HG03342 (cell line): ENCODE results near the gene COMP.

ENCODE experiments used
- ATAC-seq: cut with Tn5 transposase; IDR thresholded peaks from one replicate; pipeline ENCODE4 v1.9.1; 2021; ENCODE audit warnings: mild to moderate bottlenecking, moderate library complexity; ENCODE audit not compliant: unreplicated experiment

COMP gene

DNA sequence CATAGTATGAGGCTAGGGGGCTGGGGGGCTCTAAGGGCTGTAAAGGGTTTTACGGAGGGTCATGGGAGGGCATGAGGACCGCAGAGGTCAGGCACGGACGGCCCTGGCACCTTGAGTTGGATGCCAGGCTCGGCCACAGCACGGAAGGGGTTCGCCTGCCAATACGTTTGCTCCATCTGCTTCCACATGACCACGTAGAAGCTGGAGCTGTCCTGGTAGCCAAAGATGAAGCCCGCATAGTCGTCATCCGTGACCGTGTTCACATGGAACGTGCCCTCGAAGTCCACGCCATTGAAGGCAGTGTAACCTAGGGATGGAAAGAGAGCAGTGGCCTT lies 6.4 kb downstream of the COMP start:
- ATAC-seq = no peak

DNA sequence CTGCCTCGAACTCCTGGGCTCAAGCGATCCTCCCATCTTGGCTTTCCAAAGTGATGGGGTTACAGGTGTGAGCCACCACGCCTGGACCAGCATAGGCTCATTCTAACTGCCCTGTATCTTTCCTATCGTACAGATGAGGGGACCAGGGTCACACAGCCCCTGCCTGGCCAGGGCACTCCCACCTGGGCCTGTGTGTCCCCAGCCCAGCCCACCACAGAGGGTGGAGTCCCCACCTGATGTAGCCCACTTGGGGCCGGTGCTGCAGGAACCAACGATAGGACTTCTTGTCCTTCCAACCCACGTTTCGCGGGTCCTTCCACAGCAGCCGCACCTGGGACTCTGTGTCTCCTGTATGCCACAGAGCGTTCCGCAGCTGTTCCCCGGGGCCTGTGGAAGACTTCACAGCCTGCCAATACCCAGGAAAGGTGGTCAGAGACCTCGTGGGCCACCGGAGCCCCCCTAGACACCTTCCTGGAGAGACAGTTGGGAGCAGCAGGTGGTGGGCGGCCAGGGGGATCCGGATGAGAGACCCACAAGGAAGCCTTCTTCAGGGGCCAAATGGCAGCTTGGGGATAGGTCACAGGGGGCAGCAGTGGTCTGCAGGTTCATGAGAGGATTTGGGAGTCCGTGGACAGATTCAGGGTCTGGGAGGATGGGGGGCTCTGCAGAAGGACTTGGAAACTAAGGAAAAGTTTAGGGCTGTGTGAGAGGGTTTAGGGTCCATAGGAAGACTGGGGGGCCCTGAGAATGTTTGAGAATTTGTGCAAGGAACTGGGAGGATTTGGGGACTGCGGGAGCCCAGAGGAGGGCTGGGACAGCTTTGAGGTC lies 6.9 kb downstream of the COMP start:
- ATAC-seq = no peak

DNA sequence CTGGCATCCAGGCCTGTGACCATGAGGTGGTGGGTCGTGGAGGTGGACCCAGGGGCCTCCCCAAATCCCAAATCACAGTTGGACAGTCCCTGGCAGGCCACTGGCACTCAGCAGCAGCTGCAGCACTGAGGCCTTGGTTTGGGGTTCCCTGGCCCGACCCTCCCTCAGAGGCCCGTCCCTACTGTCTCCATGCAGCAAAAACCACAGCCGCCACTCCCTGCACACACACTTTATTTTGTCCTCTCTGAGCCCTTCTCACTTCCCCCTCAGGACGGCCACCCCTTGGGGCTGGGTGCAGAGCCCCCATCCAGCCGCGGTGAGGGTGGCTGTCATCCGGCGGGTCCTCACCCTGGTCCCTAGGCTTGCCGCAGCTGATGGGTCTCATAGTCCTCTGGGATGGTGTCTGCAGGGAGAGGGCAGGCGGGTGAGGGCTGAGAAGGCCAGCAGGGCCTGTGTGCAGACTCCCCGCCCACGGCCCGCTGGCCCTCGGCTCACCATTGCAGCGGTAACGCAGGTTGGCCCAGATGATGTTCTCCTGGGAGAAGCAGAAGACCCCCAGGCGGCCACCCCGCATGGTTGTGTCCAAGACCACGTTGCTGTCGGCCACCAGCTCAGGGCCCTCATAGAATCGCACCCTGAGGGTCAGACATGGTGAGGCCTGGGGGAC lies 8.4 kb downstream of the COMP start:
- ATAC-seq = no peak

DNA sequence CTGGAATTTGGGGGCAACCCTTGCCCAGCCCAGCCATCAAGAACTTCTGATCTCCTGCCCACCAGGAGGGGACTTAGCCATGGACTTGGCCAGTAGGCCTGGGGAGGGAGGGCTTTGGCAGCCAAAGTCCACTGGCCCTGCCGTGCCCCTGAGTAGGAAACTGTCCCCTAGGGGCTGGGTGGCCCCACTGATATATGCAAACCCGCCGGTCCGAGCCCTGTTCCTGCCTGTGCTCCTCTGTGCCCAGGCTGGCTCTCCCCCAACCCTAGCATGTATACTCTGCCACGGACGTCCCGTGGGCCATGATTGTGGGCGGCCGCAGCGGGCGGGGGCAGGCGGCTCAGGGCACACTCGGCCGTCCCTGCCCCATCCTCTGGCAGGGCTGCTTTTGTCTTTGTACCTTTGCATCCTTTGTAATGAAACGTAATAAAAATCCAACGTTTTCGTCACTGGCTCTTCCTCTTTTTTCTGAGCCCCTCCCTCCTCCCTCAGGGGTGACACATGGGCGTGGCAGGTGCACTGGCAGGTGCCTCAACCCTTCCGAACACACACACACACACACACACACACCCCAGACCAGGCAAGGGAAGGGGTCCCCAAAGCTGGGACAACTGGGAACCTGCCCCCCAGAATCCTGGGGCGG lies 9.1 kb downstream of the COMP start:
- no peak for ATAC-seq

DNA sequence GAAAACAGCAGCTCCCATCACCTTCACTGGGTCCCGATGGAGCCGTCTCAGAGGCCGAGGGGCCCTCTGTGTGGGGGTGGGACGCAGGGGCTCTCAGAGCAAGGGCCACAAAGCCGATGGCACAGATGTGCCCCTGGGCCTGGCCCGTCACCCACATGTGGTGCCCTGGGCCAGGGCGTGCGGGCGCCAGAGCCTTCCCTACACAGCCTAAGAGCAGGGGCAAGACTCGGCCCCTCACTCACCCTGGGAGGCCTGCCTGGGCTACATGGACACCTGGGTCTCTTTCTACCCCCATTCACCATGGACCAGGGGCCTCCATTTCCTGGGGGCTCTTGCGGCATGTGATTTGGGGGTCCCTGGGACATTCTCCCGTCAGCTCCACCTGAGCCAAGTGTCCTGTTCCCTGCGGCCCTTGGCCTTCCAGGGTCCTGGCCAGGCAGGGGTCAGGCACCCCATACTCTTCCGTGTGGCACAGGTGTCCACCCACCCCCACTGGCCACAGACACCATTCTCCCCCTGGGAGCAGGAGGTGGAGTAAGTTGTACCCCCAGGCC lies 10.0 kb downstream of the COMP start:
- ATAC-seq = no peak

DNA sequence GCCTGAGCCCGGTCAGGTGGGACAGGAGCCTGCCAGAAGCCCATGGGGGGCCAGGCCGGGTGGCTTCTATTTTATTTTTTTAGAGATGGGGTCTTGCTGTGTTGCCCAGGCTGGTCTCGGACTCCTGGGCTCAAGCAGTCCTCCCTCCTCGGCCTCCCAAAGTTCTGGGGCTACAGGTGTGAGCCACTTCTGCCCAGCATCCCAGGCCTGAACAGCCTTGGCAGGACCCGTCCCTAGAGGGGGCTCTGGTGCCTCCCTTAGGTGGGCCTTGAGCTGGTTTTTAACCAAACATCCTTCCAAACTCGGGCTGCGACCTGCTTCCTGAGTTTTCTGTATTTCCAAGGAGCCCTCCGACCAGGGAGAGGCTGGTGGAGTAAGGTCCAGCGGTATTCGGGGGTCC lies 10.5 kb downstream of the COMP start:
- ATAC-seq = no peak

DNA sequence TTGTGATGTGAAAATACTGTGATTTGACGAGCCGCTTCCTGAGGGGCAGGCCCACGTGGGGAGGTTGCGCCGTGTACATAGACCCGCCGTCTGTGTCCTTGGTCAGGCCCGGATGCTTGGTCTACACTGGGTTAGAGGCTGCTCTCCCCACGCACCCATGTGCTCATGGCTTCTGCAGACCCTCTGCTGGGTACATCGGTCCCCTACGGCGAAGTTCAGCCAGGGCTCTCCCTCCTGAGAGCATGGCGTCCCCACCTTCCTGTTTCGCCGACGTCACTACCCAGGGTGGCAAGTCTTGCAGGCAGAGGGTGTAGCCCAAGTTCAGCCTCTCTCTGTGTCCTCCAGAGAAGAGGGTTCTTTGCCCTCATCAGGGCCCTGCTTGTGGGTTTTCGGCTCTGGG lies 11.0 kb downstream of the COMP start:
- no peak for ATAC-seq

DNA sequence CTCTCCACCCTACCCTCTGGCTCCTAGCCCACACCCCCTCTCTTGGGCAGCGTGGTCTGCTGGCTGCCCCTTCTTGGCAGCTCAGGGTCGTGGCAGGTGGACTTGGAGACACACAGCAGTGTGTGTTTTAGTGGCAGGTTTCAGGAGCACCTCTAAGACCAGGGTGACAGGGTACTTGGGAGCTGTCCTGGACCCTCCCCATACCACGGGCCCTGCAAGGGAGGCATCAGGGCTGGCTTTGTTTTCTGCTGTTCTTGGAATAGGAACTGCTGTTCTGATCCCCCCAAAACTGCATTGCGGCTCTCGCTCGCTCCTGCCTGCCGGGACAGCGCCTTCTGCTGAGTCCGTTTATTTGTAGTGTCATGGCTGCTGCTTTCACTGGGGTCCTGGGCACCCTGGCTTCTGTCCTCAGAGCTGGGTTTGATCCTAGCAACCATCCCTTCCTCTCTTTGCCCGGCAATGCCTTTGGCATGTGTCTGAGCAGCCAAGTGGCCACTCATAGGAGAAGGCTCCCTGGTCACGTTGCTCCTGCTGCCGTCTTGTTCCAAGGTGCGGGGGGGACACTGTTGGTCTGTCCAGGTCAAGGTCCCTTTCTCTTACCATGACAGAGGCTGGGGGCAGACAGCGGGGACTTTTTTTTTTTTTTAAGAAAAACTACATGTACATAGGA lies 12.1 kb downstream of the COMP start:
- no peak for ATAC-seq

DNA sequence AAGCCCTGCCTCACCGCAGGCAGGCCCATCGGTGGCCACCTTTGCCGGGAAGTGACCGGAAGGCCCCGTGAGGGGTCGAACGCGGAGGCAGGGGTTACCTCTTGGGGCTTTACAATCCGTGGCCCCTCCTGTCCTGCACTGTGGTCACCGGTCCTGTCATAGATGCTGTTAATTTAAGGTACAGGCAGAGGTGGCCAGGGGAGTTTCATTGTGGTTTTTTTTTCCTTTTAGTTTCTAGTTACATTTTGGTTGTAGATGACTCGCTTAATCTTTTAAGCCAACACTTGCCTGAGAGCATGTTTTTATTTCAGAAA lies 13.1 kb downstream of the COMP start:
- no peak for ATAC-seq

DNA sequence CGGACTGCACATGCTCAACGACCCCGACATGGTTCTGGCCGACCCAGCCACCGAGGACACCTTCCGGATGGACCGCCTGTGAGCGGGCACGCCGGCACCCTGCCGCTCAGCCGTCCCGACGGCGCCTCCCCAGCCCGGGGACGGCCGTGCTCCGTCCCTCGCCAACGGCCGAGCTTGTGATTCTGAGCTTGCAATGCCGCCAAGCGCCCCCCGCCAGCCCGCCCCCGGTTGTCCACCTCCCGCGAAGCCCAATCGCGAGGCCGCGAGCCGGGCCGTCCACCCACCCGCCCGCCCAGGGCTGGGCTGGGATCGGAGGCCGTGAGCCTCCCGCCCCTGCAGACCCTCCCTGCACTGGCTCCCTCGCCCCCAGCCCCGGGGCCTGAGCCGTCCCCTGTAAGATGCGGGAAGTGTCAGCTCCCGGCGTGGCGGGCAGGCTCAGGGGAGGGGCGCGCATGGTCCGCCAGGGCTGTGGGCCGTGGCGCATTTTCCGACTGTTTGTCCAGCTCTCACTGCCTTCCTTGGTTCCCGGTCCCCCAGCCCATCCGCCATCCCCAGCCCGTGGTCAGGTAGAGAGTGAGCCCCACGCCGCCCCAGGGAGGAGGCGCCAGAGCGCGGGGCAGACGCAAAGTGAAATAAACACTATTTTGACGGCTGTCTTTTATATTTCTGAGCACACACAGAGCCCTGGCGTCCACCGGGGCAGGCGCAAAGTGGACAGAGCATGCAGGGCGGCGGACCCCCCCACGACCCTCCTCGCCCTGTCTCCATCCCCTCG lies 13.6 kb downstream of the COMP start:
- no peak for ATAC-seq

DNA sequence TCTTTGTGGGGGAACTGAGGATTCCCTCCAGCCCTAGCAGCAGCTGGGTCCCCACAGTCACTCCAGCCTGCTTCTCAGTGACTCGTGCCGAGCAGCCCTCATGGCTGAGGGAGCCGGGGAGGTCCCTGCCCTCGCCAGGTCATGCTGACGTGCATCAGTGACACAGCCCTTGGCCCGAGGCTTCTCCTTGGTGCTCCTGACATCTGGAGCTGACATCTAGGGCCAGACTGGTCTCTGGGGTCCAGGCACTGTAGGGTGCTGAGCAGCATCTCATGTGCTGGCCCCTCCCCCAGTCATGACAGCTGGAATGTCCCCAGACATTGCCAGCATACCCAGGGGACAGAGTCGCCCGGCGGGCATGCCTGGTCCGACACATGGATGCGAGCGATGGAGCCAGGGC lies 14.4 kb downstream of the COMP start:
- ATAC-seq = no peak

DNA sequence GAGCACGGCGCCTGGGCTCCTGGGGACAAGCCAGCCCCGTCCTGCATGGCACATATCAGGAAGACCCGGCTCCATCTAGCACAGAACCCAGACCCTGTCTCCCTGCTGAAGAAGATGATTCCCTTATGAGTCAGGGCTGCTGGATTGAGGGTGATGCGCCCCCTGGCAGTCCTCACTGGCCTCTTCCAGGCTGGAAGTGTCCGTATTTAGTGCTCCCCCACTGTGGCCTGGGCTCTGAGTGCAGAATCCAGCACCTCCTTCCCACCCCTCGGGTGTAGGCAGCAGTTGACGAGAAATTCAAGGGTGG lies 14.9 kb downstream of the COMP start:
- no peak for ATAC-seq

DNA sequence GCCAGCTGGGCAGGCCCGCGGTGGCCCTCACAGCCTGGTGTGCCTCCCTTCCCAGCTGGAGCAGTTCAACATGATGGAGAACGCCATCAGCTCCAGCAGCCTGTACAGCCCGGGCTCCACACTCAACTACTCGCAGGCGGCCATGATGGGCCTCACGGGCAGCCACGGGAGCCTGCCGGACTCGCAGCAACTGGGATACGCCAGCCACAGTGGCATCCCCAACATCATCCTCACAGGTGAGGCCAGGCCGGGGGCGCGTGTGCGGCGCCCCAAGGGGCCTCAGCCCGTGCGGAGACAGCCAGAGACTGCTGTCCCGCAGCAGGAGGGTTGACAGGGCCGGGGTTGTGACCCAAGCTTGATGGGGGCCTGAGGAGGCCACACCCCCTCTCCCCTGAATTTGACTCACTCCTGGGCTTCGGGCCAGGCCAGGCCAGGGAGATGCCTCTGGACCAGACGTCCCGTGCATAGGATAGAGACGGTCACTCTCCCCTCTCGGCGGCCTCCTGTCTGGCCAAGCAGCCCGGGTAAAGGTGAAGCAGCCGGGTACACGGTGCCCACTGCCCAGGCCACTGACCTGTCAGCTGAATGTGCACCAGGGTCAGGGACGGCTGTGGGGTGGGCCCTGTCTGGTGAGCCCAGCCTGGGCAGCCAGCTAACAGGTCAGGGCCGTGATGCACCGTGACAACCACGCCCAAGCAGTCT lies 15.4 kb downstream of the COMP start:
- ATAC-seq = no peak

DNA sequence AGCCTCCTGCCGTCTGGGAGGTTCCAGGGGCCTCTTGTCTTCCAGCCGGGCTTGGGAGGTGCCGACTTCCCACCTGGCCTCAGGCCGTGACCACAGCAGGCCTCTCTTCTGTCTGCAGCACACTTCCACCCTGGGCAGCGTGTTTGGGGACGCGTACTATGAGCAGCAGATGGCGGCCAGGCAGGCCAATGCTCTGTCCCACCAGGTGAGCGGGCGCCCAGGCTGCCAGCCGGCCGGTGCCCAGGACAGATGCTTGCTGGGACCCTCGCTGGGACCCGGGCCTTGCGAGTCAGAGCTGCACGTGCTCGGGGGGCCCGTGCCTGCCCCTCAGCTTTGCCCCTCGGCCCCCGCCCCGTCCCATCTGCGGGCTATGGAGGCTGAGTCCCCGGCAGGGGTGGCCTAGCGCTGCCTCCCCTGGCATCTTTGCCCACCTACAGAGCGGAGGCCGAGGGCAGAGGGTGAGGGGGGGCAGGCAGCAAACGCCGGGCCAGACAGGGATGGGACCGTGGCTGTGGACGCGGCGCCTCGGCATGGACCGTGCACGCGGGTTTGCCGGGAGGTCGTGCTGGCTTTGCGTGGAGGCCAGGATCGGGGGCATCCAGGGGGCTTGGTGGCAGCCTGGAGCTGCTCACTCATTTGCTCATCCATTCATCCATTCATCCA lies 16.2 kb downstream of the COMP start:
- ATAC-seq = no peak

DNA sequence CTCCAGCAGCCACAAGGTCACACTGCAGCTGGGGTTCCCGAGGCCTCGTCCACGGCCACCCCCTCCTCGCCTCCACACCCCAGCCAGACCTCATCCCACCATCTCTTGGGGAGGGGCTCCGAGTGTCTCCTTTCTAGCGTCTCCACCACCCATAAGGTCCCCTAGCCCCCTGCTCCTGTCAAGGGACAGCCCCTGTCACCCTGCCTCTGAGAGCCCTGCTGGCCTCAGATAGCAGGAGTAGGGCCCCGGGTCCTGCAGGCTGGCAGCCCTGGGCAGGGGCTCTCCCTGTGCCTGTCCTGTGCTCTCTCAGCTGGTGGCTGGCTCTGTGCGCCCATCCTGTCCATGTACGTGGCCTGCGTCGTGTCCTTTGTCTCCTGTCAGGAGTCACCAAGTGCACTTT lies 17.0 kb downstream of the COMP start:
- no peak for ATAC-seq

DNA sequence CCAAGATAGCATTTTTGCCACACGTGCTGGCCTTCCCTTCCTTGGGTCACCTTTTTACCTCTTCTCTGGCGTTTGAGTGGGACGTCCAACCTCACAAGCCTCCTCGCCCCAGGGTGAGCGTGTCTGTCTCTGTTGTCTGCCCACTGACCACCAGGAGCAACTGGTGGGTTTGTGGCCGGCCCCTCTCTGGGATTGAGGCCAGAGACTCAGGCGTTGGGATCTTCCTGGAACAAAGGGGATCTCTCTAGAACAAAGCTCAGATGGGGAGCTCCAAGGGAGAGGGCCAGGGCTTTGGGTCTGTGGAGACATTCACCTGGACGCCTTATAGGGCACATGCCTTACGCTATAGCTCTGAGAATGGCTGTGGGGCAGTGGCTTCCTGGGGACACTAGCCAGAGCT lies 17.4 kb downstream of the COMP start:
- ATAC-seq = no peak

DNA sequence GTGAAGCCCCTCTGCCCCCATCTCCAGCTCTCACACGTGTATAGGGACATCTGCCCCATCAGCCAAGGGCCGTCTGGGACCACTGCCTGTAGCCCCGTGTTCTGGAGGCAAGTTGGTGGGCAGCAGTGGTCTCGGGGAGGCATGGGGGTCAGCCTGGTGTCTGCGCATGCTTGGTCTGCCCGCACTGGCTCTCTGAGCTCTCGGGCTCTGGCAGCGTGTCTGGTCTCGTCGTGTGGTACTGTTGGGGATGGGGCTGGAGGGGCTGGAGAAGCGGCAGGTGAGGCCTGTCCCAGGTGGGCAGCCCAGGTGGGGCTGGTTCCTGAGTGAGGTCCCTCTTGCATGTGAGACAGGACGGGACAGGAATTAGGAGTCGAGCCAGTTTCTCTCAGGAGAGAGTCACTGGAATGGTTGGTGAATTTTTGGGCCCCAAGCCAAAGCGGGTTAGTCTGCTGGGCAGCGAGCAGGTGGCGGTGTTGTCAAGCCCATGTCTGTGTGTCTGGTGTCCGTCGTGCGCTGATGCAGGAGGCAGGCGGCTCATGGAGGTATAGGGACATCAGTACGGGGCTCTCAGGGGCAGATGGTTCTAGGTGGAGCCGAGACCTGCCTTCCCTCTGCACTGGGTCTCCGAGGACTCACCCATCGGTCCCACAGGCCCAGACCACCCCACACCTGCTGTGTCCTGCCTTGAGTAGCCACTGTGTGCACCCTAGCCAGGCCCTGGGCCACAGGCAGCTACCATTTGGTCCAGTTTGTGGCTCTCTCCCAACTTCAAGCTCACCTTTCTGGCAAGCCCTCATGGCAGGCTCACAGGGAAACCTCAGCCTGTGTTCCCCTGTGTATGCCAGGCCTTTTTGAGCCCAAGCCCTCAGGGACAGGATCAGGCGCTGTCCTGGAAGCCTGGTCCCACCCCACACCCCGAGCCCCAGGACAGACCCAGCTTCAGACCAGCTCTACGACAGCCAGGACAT lies 18.2 kb downstream of the COMP start:
- ATAC-seq = no peak

DNA sequence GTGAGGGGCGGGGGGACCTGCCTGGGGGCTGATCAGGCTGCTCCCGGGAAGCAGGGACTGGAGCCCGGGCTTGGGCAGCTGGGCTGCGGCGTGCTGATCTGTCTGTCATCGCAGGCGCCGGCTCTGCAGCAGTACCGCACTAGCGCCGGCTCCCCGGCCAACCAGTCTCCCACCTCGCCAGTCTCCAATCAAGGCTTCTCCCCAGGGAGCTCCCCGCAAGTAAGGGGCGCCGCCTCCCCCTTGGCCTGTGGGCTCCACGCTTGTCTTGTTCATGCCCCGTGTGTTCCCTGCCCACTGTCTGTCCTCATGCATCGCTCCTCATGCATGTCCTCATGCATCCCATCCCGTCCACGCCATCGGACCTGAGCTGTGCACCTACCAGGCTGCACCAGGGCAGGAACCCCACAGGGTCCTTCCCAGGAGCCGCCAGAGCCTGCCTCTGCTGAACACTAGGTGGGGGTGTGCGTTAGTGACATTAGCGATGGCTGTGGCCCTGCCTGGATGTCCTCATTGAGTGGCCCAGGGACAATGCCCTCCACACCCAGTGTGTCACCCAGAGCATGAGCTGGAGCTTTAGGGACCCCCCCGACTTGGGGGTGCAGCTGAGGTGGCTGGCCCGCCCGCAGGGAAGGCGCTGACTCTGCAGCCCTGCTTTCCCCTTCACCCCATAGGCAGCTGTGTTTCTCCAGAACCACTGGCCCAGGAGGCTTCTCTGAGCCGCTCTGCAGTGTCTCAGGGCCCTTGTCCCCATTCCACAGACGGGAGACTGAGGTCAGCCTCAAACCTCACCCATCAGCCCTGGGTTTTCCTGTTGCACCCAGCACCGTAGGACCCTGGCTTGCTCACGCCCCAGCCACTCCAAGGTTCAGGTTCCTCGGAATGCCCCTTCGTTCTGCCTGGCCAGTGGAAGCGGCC lies 19.5 kb downstream of the COMP start:
- ATAC-seq = no peak
